HepG2 (cell line): ENCODE measurements around the gene ALOX12. TPM values are rescaled to one million over a fixed set of nuclear protein-coding genes. Genes with fewer than 3 reads are reported as not detected.

ENCODE experiments used
- ATAC-seq: fragments of 200-7000 bp; cut with Tn5 transposase; 3 replicates; pipeline ENCODE4 v1.9.1; 2020; ENCODE audit warnings: mild to moderate bottlenecking, moderate library complexity
- BruUV-seq: library from RNA; stranded (reverse); fragments of 400-500 nt; replicated peaks from 2 replicates; lab custom pipeline; 2021; lab: Mats Ljungman, UMichigan
- CTCF ChIA-PET: fragments of 300-600 bp; formaldehyde crosslinking; extraction: SDS; loops from one replicate; lab custom pipeline; 2021; ENCODE audit warnings: low total read pairs, inconsistent platforms, low intra/inter-chr PET ratio; lab: Yijun Ruan, JAX
- POLR2A ChIA-PET: fragments of 350-600 bp; sonication (Branson Sonifier 250); formaldehyde crosslinking; loops from one replicate; lab custom pipeline; 2020; ENCODE audit warnings: antibody characterized with exemption, inconsistent platforms; lab: Yijun Ruan, JAX
- DNase-seq: peaks from one replicate; pipeline ENCODE4 v3.0.0-alpha.2; 2015; ENCODE audit warnings: low spot score
- FAIRE-seq: peaks from 3 replicates; lab custom pipeline; 2011; peaks lifted over from hg19 to GRCh38; lab: Jason Lieb, UNC
- H2AFZ ChIP-seq: one replicate; pipeline ENCODE4 v1.6.1; 2011; ENCODE audit warnings: low read length, inconsistent platforms
- H3K27ac ChIP-seq: fragments of 300-600 bp; 3 replicates; pipeline ENCODE4 v1.8.0; 2011; ENCODE audit warnings: mixed run types, mild to moderate bottlenecking, mixed read lengths, low read length, inconsistent platforms; ENCODE audit not compliant: insufficient read depth; ENCODE audit errors: extremely low read length
- H3K27me3 ChIP-seq, 2 experiments: fragments of 200-600 bp in 1 of 2; 2 replicates in 1 of 2; 3 replicates in 1 of 2; pipeline versions ENCODE4 v1.6.0 to v1.8.0; 2011; ENCODE audit warnings: low read length in 2 of 2, mild to moderate bottlenecking in 2 of 2, moderate library complexity in 2 of 2, inconsistent platforms in 1 of 2; ENCODE audit not compliant: insufficient read depth in 2 of 2, control insufficient read depth in 1 of 2
- H3K36me3 ChIP-seq, 2 experiments: fragments of 200-600 bp in 1 of 2; replicated peaks in 1 of 2; 2 replicates in 1 of 2; 3 replicates in 1 of 2; pipeline versions ENCODE4 v1.5.1 to v1.8.0; 2011; ENCODE audit warnings: low read length in 2 of 2, inconsistent platforms in 1 of 2; ENCODE audit not compliant: insufficient read depth in 2 of 2, control insufficient read depth in 1 of 2
- H3K4me1 ChIP-seq: 2 replicates; pipeline ENCODE4 v1.5.1; 2012; ENCODE audit warnings: low read length, inconsistent platforms; ENCODE audit not compliant: insufficient read depth
- H3K4me2 ChIP-seq: 2 replicates; pipeline ENCODE4 v1.6.0; 2011; ENCODE audit warnings: low read depth, low read length, inconsistent platforms
- H3K4me3 ChIP-seq, 3 experiments: fragments of 200-600 bp in 1 of 3; sonication (generic), shearing (Covaris generic) in 1 of 3; replicated peaks in 1 of 3; 2 replicates each; pipeline ENCODE4 v1.5.1; 2011 to 2016; ENCODE audit warnings: low read length in 3 of 3, inconsistent platforms in 2 of 3, low read depth in 2 of 3, mild to moderate bottlenecking in 2 of 3, control low read depth in 1 of 3, mixed read lengths in 1 of 3; ENCODE audit not compliant: insufficient read depth in 1 of 3
- H3K79me2 ChIP-seq: one replicate; pipeline ENCODE4 v1.6.1; 2011; ENCODE audit warnings: low read length, inconsistent platforms; ENCODE audit not compliant: insufficient read depth
- H3K9ac ChIP-seq: 2 replicates; pipeline ENCODE4 v1.6.0; 2011; ENCODE audit warnings: mild to moderate bottlenecking, low read depth, low read length, inconsistent platforms; ENCODE audit not compliant: insufficient read depth
- H3K9me3 ChIP-seq: 2 replicates; pipeline ENCODE4 v1.5.1; 2012; ENCODE audit warnings: mild to moderate bottlenecking, low read length
- H4K20me1 ChIP-seq: 2 replicates; pipeline ENCODE4 v1.6.0; 2011; ENCODE audit warnings: inconsistent platforms, mild to moderate bottlenecking, low read length, moderate library complexity; ENCODE audit not compliant: insufficient read depth
- ADNP ChIP-seq: sonication (generic); formaldehyde crosslinking; IDR thresholded peaks from 2 replicates; pipeline ENCODE4 v1.4.0; 2020; ENCODE audit warnings: missing genetic modification reagents
- MIER3 ChIP-seq: IDR thresholded peaks from 2 replicates; pipeline ENCODE4 v1.6.1; 2016; ENCODE audit warnings: missing compliant biosample characterization, borderline replicate concordance
- MLX ChIP-seq: IDR thresholded peaks from 2 replicates; pipeline ENCODE4 v1.6.1; 2016
- MYNN ChIP-seq: sonication (generic); formaldehyde crosslinking; IDR thresholded peaks from 2 replicates; pipeline ENCODE4 v1.4.0; 2020; ENCODE audit warnings: mild to moderate bottlenecking, low read depth, missing genetic modification reagents
- PHB2 ChIP-seq: fragments of 450-650 bp; IDR thresholded peaks from 2 replicates; pipeline ENCODE4 v1.6.1; 2018; ENCODE audit not compliant: partially characterized antibody
- RFX5 ChIP-seq: IDR thresholded peaks from 2 replicates; pipeline ENCODE4 v1.6.1; 2011; ENCODE audit warnings: low read depth, low read length, improper control_type of control experiment
- SRF ChIP-seq: IDR thresholded peaks from 2 replicates; pipeline ENCODE4 v1.6.1; 2011; ENCODE audit warnings: mild to moderate bottlenecking, low read depth, low read length, moderate library complexity
- ZFP36 ChIP-seq: fragments of 150-350 bp; IDR thresholded peaks from 2 replicates; pipeline ENCODE4 v1.6.1; 2018; ENCODE audit warnings: borderline replicate concordance, low read length, low read depth; ENCODE audit not compliant: partially characterized antibody
- ZNF331 ChIP-seq: sonication (generic); formaldehyde crosslinking; IDR thresholded peaks from 2 replicates; pipeline ENCODE4 v1.4.0; 2020; ENCODE audit warnings: missing genetic modification reagents
- ZNF501 ChIP-seq: sonication (generic); formaldehyde crosslinking; IDR thresholded peaks from 2 replicates; pipeline ENCODE4 v1.5.1; 2020; ENCODE audit warnings: mild to moderate bottlenecking, moderate library complexity, missing genetic modification reagents
- ZSCAN9 ChIP-seq: IDR thresholded peaks from 2 replicates; pipeline ENCODE4 v1.6.1; 2016; ENCODE audit warnings: borderline replicate concordance
- WGBS: methylation state at CpG from one replicate; pipeline ENCODE4 v1.1.6; 2017; ENCODE audit warnings: low lambda C conversion rate; 5-methylcytosine and 5-hydroxymethylcytosine counted together
- in situ Hi-C: cut with HindIII; loops from 2 replicates; pipeline ENCODE4 v1.10.0; 2017; ENCODE audit warnings: low pct_unique_long_range_greater_than_20kb; ENCODE audit not compliant: extremely low pct_ligation_motif_present
- intact Hi-C: fragments of 100-400 bp; cut with micrococcal nuclease; formaldehyde crosslinking; loops from one replicate; pipeline ENCODE4 v1.10.0; 2022; ENCODE audit not compliant: unreplicated experiment
- polyA plus RNA-seq, 8 experiments: library from polyadenylated mRNA; depleted of rRNA in 3 of 8; stranded (reverse) in 7 of 8; unstranded in 1 of 8; fragments of >200 nt; fragmentation: Illumina TruSeq in 4 of 8; extraction: Trizol in 4 of 8; gene quantifications; 2 replicates each; pipeline versions ENCODE4 v1.2.1 to v1.2.3, GENCODE V29; 2011 to 2016; ENCODE audit warnings: low read depth in 4 of 8, missing spikeins in 1 of 8, mixed read lengths in 1 of 8; ENCODE audit not compliant: insufficient read depth in 1 of 8
- total RNA-seq, 5 experiments: library from RNA; depleted of rRNA; stranded (reverse); fragments of >200 nt; fragmentation: Illumina TruSeq; extraction: Trizol; gene quantifications; 2 replicates each; pipeline ENCODE4 v1.2.3, GENCODE V29; 2016; ENCODE audit warnings: low read depth in 1 of 5
- TF ChIP-seq, protein P1 (sequence below): conservative IDR thresholded peaks from 2 replicates; pipeline ENCODE4 v1.6.1; 2018; ENCODE audit warnings: missing genetic modification reagents
- TF ChIP-seq, protein P2 (sequence below): sonication (generic); formaldehyde crosslinking; IDR thresholded peaks from 2 replicates; pipeline ENCODE4 v1.9.0; 2021; ENCODE audit warnings: missing genetic modification reagents, mild to moderate bottlenecking, borderline replicate concordance
- TF ChIP-seq, protein P3 (sequence below): sonication (generic); formaldehyde crosslinking; IDR thresholded peaks from 2 replicates; pipeline ENCODE4 v1.5.0; 2020; ENCODE audit warnings: missing genetic modification reagents
- TF ChIP-seq, protein P4 (sequence below): sonication (generic); formaldehyde crosslinking; IDR thresholded peaks from 2 replicates; pipeline ENCODE4 v1.5.1; 2020; ENCODE audit warnings: mild to moderate bottlenecking, missing genetic modification reagents

ALOX12 gene
- total and polyA plus RNA-seq, 2 of the 13 experiments (the other 11 are each of a cell fraction or from before 2014, with no cell fraction given): not detected

GRCh38 chr17:7019367-7019766, 23.5 kb downstream of the ALOX12 start:
- peaks cover 0 to 6% of the 10 kb centered on the region in 2 experiments; a peak in 4 of 5 replicates for H3K27me3 ChIP-seq
- FAIRE-seq (no peak), DNase-seq (no peak), ATAC-seq (no peak)
- H3K36me3 ChIP-seq: no peaks in the 10 kb centered on the region; a peak in 1 of 5 replicates
- no peaks in the 10 kb centered on the region for H3K9me3 ChIP-seq
- CTCF ChIA-PET: no interaction called here
- H2AFZ ChIP-seq: no peak overlapping the region
- intact Hi-C loops: no loop called here
- WGBS: 63% methylated on average over 5 of the region's 10 CpGs
- in situ Hi-C loops: loop anchor here (10.0 kb wide), 1 partner anchor 355 kb away; no protein-coding TSS in a partner anchor
- POLR2A ChIA-PET: interaction anchor here (1.4 kb wide), 1 partner anchor 16 kb away, joined by 12 read pairs; the partner anchor contains the start of gene SLC16A13
- peak overlapping the region; percentile 86 for H3K4me2 ChIP-seq
- no peaks in the 10 kb centered on the region for H3K79me2 ChIP-seq
- peaks cover 46% of the 10 kb centered on the region for H3K4me1 ChIP-seq
- TF ChIP-seq, protein P1, sequence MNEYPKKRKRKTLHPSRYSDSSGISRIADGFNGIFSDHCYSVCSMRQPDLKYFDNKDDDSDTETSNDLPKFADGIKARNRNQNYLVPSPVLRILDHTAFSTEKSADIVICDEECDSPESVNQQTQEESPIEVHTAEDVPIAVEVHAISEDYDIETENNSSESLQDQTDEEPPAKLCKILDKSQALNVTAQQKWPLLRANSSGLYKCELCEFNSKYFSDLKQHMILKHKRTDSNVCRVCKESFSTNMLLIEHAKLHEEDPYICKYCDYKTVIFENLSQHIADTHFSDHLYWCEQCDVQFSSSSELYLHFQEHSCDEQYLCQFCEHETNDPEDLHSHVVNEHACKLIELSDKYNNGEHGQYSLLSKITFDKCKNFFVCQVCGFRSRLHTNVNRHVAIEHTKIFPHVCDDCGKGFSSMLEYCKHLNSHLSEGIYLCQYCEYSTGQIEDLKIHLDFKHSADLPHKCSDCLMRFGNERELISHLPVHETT (CRISPR knock-in tag): no peak
- TF ChIP-seq MLX (CRISPR knock-in tag) (no peak), ZFP36 (no peak), ZSCAN9 (CRISPR knock-in tag) (no peak), ADNP (CRISPR knock-in tag) (no peak), MYNN (CRISPR knock-in tag) (no peak), MIER3 (CRISPR knock-in tag) (no peak), PHB2 (no peak), ZNF331 (no peak), SRF (no peak), ZNF501 (no peak), RFX5 (no peak)
- TF ChIP-seq, protein P2, sequence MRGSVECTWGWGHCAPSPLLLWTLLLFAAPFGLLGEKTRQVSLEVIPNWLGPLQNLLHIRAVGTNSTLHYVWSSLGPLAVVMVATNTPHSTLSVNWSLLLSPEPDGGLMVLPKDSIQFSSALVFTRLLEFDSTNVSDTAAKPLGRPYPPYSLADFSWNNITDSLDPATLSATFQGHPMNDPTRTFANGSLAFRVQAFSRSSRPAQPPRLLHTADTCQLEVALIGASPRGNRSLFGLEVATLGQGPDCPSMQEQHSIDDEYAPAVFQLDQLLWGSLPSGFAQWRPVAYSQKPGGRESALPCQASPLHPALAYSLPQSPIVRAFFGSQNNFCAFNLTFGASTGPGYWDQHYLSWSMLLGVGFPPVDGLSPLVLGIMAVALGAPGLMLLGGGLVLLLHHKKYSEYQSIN (CRISPR knock-in tag): no peak
- TF ChIP-seq, protein P3, sequence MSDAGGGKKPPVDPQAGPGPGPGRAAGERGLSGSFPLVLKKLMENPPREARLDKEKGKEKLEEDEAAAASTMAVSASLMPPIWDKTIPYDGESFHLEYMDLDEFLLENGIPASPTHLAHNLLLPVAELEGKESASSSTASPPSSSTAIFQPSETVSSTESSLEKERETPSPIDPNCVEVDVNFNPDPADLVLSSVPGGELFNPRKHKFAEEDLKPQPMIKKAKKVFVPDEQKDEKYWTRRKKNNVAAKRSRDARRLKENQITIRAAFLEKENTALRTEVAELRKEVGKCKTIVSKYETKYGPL (CRISPR knock-in tag): no peak
- TF ChIP-seq, protein P4, sequence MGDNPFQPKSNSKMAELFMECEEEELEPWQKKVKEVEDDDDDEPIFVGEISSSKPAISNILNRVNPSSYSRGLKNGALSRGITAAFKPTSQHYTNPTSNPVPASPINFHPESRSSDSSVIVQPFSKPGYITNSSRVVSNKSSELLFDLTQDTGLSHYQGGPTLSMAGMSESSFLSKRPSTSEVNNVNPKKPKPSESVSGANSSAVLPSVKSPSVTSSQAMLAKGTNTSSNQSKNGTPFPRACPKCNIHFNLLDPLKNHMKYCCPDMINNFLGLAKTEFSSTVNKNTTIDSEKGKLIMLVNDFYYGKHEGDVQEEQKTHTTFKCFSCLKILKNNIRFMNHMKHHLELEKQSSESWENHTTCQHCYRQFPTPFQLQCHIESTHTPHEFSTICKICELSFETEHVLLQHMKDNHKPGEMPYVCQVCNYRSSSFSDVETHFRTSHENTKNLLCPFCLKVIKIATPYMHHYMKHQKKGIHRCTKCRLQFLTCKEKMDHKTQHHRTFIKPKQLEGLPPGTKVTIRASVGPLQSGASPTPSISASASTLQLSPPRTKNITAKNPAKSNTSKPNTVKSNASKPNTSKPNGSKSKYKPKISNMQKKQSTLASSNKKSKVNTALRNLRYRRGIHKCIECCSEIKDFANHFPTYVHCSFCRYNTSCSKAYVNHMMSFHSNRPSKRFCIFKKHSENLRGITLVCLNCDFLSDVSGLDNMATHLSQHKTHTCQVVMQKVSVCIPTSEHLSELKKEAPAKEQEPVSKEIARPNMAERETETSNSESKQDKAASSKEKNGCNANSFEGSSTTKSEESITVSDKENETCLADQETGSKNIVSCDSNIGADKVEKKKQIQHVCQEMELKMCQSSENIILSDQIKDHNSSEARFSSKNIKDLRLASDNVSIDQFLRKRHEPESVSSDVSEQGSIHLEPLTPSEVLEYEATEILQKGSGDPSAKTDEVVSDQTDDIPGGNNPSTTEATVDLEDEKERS (CRISPR knock-in tag): no peak
- no peaks in the 10 kb centered on the region for H4K20me1 ChIP-seq
- 0 out of 2 replicates have a peak overlapping the region, but pooled peaks have one; percentile 58 for H3K9ac ChIP-seq
- H3K27ac ChIP-seq: no peak overlapping the region
- peak overlapping the region in 1 of 3 experiments; percentile 74; a peak in 2 of 6 replicates for H3K4me3 ChIP-seq
- BruUV-seq: no TSS peak
